ENCODE data around the gene CHRM2.

DNA sequence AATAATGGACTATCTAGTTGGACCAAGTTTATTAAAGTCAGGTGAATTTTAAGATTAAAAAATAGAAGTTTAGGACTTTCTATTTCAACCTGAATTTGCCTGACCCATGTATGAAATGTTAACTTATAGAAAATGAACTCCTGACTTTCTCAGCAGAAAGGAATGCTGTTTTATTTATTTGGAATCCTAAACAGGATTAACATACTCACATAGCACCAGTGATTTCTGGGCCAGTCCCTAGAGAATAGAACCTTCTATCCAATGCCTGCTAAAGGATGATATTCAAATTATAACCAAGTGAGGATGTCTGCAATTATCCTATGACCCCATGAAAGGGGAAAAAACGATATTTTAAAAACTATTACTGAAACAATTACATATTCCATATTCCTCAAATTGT lies 148.8 kb downstream of the CHRM2 start:
- TF ChIP-seq CTCF (IDR thresholded peaks at IDR 0.05) (no peak), ZFX (IDR thresholded peaks at IDR 0.05; ENCODE audit: borderline replicate concordance) (no peak)
